Epithelial cell of esophagus (primary cell): Measurements from ENCODE around the gene GNL3.

Source experiments
- DNase-seq: peaks from one replicate; pipeline ENCODE4 v3.0.0; 2010; ENCODE audit warnings: low read depth
- H3K4me3 ChIP-seq: 2 replicates; pipeline ENCODE4 v1.5.1; 2011; ENCODE audit warnings: mild to moderate bottlenecking, low read length, control low read depth
- TF ChIP-seq, protein P1 (sequence below): IDR thresholded peaks from 2 replicates; pipeline ENCODE4 v1.5.1; 2011; ENCODE audit warnings: low read depth, mild to moderate bottlenecking, low read length, control low read depth, inconsistent platforms; ENCODE audit not compliant: insufficient read depth; ENCODE audit errors: missing control alignments

The GNL3 gene, protein sequence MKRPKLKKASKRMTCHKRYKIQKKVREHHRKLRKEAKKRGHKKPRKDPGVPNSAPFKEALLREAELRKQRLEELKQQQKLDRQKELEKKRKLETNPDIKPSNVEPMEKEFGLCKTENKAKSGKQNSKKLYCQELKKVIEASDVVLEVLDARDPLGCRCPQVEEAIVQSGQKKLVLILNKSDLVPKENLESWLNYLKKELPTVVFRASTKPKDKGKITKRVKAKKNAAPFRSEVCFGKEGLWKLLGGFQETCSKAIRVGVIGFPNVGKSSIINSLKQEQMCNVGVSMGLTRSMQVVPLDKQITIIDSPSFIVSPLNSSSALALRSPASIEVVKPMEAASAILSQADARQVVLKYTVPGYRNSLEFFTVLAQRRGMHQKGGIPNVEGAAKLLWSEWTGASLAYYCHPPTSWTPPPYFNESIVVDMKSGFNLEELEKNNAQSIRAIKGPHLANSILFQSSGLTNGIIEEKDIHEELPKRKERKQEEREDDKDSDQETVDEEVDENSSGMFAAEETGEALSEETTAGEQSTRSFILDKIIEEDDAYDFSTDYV

DNA sequence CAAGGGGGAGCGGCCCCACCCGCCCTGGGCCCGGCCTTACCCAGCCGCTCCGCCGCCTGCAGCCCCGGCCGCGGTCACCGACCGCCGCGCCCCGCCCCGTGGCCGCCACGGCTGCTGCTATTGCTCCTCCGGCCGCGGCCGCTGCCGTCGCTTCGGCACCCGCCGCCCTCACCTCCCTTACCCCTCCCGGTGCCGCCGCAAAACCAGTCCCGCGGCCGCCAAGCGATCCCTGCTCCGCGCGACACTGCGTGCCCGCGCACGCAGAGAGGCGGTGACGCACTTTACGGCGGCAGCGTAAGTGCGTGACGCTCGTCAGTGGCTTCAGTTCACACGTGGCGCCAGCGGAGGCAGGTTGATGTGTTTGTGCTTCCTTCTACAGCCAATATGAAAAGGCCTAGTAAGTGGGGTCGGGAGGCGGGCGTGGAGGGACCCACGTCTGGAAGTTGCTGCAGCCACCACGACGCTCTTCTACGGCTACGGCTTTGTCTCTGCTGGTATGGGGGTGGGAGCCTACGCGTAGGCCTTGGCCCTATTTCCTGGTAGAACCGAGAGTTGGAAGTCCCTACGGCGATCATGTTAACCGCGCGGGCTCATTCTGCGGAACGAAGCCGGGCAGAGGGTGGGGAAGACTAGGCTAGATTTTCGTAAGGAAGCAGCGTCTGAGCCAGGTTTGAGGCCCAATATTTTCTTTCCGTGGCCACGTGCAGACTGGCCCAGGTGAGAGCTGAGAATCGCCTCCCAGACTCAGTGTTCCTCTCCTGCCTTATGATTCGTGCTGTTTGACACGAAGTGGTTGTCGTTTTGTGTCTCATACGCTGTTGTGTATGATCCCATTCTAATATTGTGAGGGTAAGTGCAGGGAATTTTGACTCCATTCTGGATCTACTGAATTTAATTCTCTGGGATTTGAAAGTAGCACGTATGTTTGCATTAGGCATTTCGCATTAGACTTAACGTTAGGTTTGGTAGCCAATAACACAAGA is at the start of gene GNL3, which contains the start of gene PBRM1:
GNL3 (plus strand) TSS at position 324 of the 983 bp plus-strand sequence; CDS start at position 385, 61 bp downstream.
PBRM1 (minus strand) TSS at position 205 of the 983 bp plus-strand sequence.
- TF ChIP-seq, protein P1, sequence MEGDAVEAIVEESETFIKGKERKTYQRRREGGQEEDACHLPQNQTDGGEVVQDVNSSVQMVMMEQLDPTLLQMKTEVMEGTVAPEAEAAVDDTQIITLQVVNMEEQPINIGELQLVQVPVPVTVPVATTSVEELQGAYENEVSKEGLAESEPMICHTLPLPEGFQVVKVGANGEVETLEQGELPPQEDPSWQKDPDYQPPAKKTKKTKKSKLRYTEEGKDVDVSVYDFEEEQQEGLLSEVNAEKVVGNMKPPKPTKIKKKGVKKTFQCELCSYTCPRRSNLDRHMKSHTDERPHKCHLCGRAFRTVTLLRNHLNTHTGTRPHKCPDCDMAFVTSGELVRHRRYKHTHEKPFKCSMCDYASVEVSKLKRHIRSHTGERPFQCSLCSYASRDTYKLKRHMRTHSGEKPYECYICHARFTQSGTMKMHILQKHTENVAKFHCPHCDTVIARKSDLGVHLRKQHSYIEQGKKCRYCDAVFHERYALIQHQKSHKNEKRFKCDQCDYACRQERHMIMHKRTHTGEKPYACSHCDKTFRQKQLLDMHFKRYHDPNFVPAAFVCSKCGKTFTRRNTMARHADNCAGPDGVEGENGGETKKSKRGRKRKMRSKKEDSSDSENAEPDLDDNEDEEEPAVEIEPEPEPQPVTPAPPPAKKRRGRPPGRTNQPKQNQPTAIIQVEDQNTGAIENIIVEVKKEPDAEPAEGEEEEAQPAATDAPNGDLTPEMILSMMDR: no peak
- peak; percentile 97 for DNase-seq
- H3K4me3 ChIP-seq: peak within 1 kb of the TSS; percentile 96

DNA sequence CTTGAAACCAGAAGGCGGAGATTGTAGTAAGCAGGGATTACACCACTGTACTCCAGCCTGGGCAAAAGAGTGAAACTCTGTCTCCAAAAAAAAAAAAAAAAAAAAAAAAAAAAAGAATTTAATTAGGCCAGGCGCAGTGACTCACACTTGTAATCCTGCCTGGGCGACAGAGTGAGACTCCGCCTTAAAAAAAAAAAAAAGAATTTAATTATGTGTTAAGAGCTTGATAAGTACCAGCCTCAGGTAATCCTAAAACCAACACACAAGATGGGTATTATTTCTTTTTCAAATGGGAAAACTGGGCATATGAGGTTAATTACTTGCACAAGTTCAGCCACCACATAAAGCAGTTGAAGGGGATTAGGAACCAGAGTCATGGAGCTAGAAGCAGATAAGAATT is 49.2 kb upstream of the GNL3 start:
- peak; percentile 66 for DNase-seq
- no peak overlapping the region for H3K4me3 ChIP-seq
- TF ChIP-seq, protein P1: no peak

DNA sequence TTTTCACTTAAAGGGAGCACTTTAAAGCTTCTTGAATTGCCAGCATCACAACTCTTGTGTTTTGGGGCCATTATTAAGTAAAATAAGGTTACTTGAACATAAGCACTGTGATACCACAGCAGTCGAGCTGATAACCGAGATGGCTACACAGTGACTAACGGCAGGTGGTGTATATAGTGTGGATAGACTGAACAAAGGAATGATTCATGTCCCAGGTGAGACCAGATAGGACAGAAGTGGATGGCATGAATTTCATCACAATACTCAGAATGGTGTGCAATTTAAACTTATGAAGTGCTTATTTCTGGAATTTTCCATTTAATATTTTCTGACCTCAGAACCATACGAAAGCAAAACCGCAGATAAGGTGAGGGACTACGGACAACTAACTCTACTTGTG is 40.3 kb upstream of the GNL3 start:
- TF ChIP-seq, protein P1: no peak
- DNase-seq: peak; percentile 60
- H3K4me3 ChIP-seq: no peak overlapping the region

DNA sequence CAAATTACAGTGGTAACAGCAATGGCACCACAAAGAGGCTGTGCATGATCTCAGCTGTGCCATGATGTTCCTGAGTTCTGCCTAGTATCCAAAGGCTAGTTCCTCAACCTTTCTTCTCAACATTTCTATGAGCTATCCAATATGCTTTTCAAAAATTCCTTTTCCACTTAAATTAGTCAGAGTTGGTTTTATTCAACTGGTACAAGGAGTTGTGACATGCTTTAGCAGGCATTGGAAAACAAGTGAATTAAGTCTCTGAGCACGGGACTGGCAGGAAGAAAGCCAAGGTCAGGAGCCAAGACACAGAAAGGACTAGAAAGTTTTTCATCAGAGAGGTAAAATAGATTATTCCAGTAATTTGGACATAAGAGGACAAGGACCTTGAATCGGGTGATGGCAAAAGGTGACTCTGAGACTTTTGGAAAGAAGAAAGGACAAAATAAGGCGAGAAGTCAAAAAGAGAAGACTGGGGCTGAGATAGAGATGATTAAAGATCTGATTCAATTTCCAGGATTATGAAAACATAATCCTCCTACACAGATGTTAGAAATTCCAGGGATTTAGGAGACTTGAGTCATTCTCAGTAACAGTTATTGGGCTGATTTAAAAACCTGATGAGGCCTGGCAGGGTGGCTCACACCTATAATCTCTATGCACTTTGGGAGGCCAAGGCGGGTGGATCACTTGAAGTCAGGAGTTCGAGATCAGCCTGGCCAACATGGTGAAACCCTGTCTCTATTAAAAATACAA is 36.2 kb upstream of the GNL3 start:
- TF ChIP-seq, protein P1: no peak
- H3K4me3 ChIP-seq: no peak overlapping the region
- DNase-seq: peak; percentile 26

DNA sequence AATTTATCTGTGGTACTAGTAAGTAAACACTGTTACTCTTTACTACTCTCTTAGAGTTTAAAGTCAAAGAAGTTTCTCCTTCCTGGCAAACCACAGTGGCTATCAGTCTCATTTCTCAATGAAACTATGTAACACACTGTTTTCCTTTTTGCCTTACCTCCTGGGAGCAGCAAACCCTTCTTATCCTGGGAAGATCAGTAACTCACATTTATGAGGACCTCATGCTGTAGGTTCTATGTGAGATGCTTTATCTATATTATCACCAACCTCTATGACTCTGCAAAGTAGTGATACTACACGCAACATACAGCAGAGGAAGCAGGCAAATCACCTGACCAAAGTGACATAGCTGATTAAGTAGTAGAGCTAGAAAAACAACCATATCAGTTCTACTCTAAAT is 35.4 kb upstream of the GNL3 start:
- no peak for DNase-seq
- TF ChIP-seq, protein P1: no peak
- H3K4me3 ChIP-seq: no peak overlapping the region

DNA sequence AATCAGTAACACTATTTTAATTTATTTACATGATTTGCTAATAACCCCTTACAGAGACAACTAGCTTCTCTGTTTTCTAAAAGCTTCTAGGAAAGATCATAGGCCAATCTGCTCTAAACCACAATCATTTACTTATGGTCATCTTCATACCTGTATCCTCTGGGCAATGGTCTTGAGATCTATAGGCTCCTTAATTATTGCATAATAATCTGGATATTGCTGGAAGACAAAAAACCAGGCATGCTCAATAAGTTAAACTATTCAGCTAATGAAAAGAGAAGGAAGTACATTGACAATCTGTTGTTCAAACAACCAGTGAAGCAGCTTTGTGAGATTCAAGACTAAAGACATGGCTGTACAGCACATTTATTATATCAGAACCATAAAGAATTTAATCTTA is 34.2 kb upstream of the GNL3 start:
- TF ChIP-seq, protein P1: no peak
- H3K4me3 ChIP-seq: no peak overlapping the region
- DNase-seq: no peak
